ENCODE data around the gene KBTBD4. TPM values are rescaled to one million over a fixed set of nuclear protein-coding genes. Genes with fewer than 3 reads are reported as not detected.

Gene KBTBD4
- total RNA-seq = 12.8 and 14.9 TPM in 2 replicates

GRCh38 chr11:47578524-47579494 lies at the start of gene KBTBD4, which contains the start of gene NDUFS3:
KBTBD4 (minus strand) TSS chr11:47578970; CDS start chr11:47578951, 19 bp downstream.
NDUFS3 (plus strand) TSS chr11:47579074; CDS start chr11:47579092, 18 bp downstream.

GRCh38 chr11:47593934-47594855 lies 15.4 kb upstream of the KBTBD4 start, which contains the start of gene C1QTNF4:
C1QTNF4 (minus strand) TSS chr11:47594411; CDS start chr11:47590810, 3,601 bp downstream.

GRCh38 chr11:47586098-47586855 lies 7.5 kb upstream of the KBTBD4 start, which contains the start of gene FAM180B:
FAM180B (plus strand) TSS chr11:47586678; CDS start chr11:47586769, 91 bp downstream.

DNA sequence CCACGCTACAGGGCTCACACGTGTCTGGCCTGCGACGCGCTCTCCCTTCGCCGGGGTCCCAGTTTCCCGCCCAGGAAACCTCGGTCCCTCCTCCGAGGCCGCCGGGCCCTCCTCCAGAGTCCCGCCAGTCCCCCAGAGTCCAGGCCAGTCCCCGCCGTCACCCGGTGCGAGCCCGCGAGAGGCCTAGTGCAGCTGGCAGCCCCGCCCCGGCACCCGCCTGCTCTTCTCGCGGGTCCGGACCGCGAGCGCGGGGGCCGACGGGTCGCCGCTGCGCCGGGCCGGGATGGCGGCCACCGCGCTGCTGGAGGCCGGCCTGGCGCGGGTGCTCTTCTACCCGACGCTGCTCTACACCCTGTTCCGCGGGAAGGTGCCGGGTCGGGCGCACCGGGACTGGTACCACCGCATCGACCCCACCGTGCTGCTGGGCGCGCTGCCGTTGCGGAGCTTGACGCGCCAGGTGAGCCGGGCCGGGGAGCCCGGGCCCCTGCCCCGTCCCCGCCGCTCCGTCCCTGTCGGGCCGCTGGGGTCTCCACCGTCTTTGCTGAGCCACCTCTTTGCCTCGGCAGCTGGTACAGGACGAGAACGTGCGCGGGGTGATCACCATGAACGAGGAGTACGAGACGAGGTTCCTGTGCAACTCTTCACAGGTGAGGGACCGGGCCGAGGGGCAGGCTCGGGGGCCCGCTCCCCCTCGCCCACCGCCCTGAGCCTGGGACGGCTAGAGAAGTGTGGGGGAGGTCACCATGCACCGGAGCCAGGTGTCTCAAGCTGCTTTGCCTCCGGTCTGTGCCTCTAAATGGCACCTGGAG lies 13.2 kb downstream of the KBTBD4 start, which contains the start of gene PTPMT1:
PTPMT1 (plus strand) TSS at position 260 of the 809 bp plus-strand sequence; CDS start at position 284, 24 bp downstream.

DNA sequence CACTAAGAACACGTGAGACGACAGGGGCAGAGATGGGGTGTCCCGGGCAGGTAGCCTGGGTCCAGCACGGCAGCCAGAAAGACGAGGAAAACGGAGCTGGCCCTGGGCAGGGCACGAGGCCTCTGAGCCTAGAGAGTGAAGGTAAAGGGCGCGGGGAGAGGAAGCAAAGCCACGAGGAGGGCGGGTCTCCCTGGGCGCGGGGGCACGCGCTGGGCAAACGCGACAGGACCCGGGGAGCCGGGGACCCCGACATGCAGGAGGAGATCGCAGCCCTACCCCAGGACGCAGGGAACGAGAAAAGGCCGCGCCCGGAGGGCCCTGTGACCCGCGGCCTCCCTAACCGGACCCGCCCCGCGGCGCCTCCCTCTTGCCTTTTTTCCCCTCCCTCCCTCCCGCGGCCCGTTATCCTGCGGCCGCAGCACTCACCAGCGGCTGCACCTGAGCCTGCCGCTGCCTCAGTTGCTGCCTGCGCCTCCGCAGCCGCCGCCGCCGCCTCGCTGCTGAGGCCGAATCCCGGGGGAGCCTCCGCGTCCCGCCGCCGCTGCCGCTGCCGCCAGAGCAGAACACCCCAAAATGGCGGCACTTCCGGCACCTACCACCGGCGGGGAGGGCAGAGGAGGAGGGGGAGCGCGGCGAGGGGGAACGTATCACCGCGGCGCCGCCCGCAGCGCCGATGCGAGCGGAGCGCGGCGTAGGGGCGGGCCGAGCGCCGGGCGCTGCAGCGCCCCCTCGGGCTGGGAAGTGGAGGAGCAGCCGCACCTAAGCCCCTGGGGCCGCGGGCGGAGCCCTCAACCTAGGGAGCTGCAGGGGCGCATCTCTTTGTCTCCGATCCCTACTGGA lies 26.0 kb downstream of the KBTBD4 start, which contains the start of gene CELF1:
CELF1 (minus strand) TSS at position 567 of the 840 bp plus-strand sequence. CDS start 53,609 bp downstream, outside the sequence.

Other genes with a start within 250 kb of the KBTBD4 start
- gene MYBPC3, start 226.3 kb downstream of the KBTBD4 start, total RNA-seq = not detected in 2 replicates
- not detected in 2 replicates for gene SPI1, start 200.4 kb downstream of the KBTBD4 start, total RNA-seq
- gene SLC39A13, start 170.4 kb downstream of the KBTBD4 start, total RNA-seq = 29.4 and 35.7 TPM in 2 replicates
- 73.3 and 106 TPM in 2 replicates for gene PSMC3, start 152.5 kb downstream of the KBTBD4 start, total RNA-seq
- gene RAPSN, start 129.8 kb downstream of the KBTBD4 start, total RNA-seq = 0.24 TPM in 1 of 2 replicates, not detected in the other
- gene CELF1, start 25.8 kb downstream of the KBTBD4 start, total RNA-seq = 65.0 and 90.6 TPM in 2 replicates
- gene PTPMT1, start 13.4 kb downstream of the KBTBD4 start, total RNA-seq = 156 and 168 TPM in 2 replicates
- gene NDUFS3, start 104 bp upstream of the KBTBD4 start, total RNA-seq = 64.8 and 67.0 TPM in 2 replicates
- not detected in 2 replicates for gene FAM180B, start 7.7 kb upstream of the KBTBD4 start, total RNA-seq
- gene C1QTNF4, start 15.4 kb upstream of the KBTBD4 start, total RNA-seq = 0.43 TPM in 1 of 2 replicates, not detected in the other
- gene MTCH2, start 63.6 kb upstream of the KBTBD4 start, total RNA-seq = 66.3 and 76.6 TPM in 2 replicates
- 0.43 and 0.48 TPM in 2 replicates for gene AGBL2, start 136.4 kb upstream of the KBTBD4 start, total RNA-seq
- 47.0 and 53.5 TPM in 2 replicates for gene FNBP4, start 188.4 kb upstream of the KBTBD4 start, total RNA-seq

Measured in tracheal epithelial cell (primary cell).